ENCODE data around the gene SHISA4. TPM values are rescaled to one million over a fixed set of nuclear protein-coding genes. Genes with fewer than 3 reads are reported as not detected.

SHISA4 gene
- total RNA-seq, 3 donors from 2014 or later (not counting 1 experiment from before 2014, with no cell fraction given) = 0.54 to 2.0 TPM; not detected in 1

DNA sequence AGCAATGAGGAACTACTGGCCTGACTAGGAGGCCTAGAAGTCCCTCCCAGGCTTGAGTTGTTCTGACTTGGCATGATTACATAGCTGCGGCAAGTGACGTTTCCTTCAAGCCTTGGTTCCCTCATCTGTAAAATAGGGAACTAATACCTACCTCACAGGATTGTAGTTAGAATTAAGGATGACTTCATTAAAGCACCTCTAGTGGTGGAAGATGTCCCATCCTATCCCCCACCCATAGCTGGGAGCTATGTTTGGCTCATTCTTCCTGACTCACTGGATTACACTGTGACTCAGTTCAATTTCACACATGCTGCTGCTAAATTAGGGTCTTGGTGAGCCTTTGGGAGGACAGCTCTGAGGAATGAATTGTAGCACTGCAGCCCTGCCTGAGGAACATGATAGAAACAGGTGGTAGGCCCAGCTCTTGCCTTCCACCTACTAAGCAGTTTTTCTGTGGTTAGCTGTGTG lies 6.0 kb upstream of the SHISA4 start:
- peaks cover 0 to 4% of the 10 kb centered on the region in 2 donors for H3K4me1 Mint-ChIP-seq
- H3K27ac Mint-ChIP-seq = no peak overlapping the region
- TF ChIP-seq, protein P1, sequence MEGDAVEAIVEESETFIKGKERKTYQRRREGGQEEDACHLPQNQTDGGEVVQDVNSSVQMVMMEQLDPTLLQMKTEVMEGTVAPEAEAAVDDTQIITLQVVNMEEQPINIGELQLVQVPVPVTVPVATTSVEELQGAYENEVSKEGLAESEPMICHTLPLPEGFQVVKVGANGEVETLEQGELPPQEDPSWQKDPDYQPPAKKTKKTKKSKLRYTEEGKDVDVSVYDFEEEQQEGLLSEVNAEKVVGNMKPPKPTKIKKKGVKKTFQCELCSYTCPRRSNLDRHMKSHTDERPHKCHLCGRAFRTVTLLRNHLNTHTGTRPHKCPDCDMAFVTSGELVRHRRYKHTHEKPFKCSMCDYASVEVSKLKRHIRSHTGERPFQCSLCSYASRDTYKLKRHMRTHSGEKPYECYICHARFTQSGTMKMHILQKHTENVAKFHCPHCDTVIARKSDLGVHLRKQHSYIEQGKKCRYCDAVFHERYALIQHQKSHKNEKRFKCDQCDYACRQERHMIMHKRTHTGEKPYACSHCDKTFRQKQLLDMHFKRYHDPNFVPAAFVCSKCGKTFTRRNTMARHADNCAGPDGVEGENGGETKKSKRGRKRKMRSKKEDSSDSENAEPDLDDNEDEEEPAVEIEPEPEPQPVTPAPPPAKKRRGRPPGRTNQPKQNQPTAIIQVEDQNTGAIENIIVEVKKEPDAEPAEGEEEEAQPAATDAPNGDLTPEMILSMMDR (IDR thresholded peaks at IDR 0.05) = no peak
- peaks cover 6% of the 10 kb centered on the region for H3K27me3 ChIP-seq (ENCODE audit: control insufficient read depth, insufficient read depth, low read length)
- DNase-seq = peak in 1 of 2 donors; percentile 22
- no CpG with 5 or more reads among the region's 2 CpGs for WGBS (ENCODE audit: insufficient coverage)
- H3K9me3 Mint-ChIP-seq = no peaks in the 10 kb centered on the region
- peak in 2 of 3 donors; percentile 34 to 65 for ATAC-seq
- H3K4me3 ChIP-seq (ENCODE audit: low read length) = no peak overlapping the region
- no peak overlapping the region for H3K4me3 Mint-ChIP-seq
- no peak overlapping the region for H3K27ac ChIP-seq (ENCODE audit: low read length)
- H3K9me3 ChIP-seq (ENCODE audit: control insufficient read depth, insufficient read depth, low read length) = no peaks in the 10 kb centered on the region
- H3K27me3 Mint-ChIP-seq (ENCODE audit: low read depth in 2 of 2) = peaks cover 3 to 17% of the 10 kb centered on the region in 2 donors
- peaks cover 12% of the 10 kb centered on the region for H3K4me1 ChIP-seq (ENCODE audit: control insufficient read depth, insufficient read depth, low read length)
- intact Hi-C loops (cut with micrococcal nuclease) = no loop called here
- H3K36me3 ChIP-seq (ENCODE audit: control insufficient read depth, insufficient read depth, low read length) = no peaks in the 10 kb centered on the region
- no peaks in the 10 kb centered on the region for H3K36me3 Mint-ChIP-seq

DNA sequence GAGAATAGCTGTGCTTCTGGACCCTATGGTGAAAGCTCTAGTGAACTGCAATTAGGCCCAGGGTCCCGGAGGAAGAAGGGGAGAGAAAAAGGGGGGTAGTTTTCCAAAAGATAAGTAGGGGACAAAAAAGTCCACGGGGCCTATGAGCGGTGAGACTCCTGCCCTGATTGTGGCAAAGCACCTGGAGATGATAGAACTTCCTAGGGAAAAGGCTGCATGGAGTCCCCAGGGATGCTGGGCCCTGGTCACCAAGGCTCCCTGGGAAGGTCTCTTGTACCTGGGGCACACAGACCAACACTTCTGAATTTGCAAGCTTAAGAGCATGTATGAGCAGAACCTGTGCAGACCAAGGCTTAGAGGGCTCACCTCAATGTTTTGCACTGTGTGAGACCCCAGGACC lies 5.4 kb upstream of the SHISA4 start:
- Histone ChIP-seq H3K36me3 (ENCODE audit: control insufficient read depth, insufficient read depth, low read length) (no peaks in the 10 kb centered on the region), H3K9me3 (ENCODE audit: control insufficient read depth, insufficient read depth, low read length) (no peaks in the 10 kb centered on the region), H3K27me3 (ENCODE audit: control insufficient read depth, insufficient read depth, low read length) (peaks cover 11% of the 10 kb centered on the region), H3K27ac (ENCODE audit: low read length) (no peak overlapping the region), H3K4me3 (ENCODE audit: low read length) (no peak overlapping the region), H3K4me1 (ENCODE audit: control insufficient read depth, insufficient read depth, low read length) (peaks cover 14% of the 10 kb centered on the region)
- Mint-ChIP-seq H3K9me3 (no peaks in the 10 kb centered on the region), H3K4me3 (no peak overlapping the region), H3K27me3 (ENCODE audit: low read depth in 2 of 2) (peaks cover 6 to 22% of the 10 kb centered on the region in 2 donors), H3K4me1 (peaks cover 0 to 4% of the 10 kb centered on the region in 2 donors), H3K27ac (no peak overlapping the region), H3K36me3 (no peaks in the 10 kb centered on the region)
- intact Hi-C loops (cut with micrococcal nuclease) = no loop called here
- TF ChIP-seq, protein P1 (IDR thresholded peaks at IDR 0.05) = no peak
- ATAC-seq (no peak), DNase-seq (no peak)
- 86% methylated on average over 3 of the region's 3 CpGs for WGBS (ENCODE audit: insufficient coverage)

DNA sequence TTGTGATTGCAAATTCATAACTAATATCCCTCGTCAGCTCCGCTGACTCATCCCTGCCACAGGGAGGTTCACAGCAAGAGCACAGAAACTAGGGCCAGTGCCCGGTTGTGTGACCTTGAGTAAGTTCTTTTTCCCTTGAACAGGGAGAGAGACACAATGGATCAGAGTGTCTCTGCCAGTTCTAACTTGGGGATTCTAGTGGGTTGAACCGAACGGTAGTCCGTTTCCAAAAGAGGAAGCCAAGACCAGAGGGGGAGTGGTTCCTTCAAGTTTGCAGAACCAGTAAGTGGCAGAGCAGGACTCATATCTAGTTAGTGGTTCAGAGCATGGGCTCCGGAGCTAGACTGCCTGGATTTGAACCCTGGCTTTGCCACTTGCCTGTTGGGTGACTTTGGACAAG lies 4.9 kb upstream of the SHISA4 start:
- TF ChIP-seq, protein P1 (IDR thresholded peaks at IDR 0.05) = no peak
- WGBS (ENCODE audit: insufficient coverage) = 19% methylated on average over 7 of the region's 7 CpGs
- H3K9me3 ChIP-seq (ENCODE audit: control insufficient read depth, insufficient read depth, low read length) = no peaks in the 10 kb centered on the region
- Mint-ChIP-seq H3K36me3 (no peaks in the 10 kb centered on the region), H3K27me3 (ENCODE audit: low read depth in 2 of 2) (peaks cover 6 to 25% of the 10 kb centered on the region in 2 donors), H3K9me3 (no peaks in the 10 kb centered on the region), H3K4me1 (peaks cover 0 to 4% of the 10 kb centered on the region in 2 donors), H3K27ac (no peak overlapping the region), H3K4me3 (no peak overlapping the region)
- peaks cover 18% of the 10 kb centered on the region for H3K4me1 ChIP-seq (ENCODE audit: control insufficient read depth, insufficient read depth, low read length)
- intact Hi-C loops (cut with micrococcal nuclease) = no loop called here
- H3K27me3 ChIP-seq (ENCODE audit: control insufficient read depth, insufficient read depth, low read length) = peaks cover 14% of the 10 kb centered on the region
- no peaks in the 10 kb centered on the region for H3K36me3 ChIP-seq (ENCODE audit: control insufficient read depth, insufficient read depth, low read length)
- H3K4me3 ChIP-seq (ENCODE audit: low read length) = no peak overlapping the region
- ATAC-seq = no peak
- H3K27ac ChIP-seq (ENCODE audit: low read length) = no peak overlapping the region
- DNase-seq = no peak

DNA sequence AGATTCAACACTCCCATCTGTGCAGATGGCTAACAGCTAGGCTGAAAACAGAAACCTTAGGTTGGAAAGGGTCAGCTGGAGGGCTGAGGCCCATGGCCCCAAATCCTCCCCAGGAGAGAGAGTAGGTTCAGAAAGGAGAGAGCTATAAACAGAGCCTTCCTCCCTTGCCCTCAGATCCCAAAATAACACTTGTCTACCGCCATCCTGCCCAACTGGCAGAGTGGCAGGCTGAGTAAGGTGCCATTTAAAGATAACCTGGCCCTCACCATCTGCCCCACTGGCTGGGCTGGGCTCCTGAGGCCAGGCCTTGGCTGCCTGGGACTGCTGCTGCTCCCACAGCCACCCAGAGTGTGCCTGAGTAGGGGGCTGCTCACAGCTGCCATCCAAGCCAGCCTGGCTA lies 4.3 kb upstream of the SHISA4 start:
- no peak for DNase-seq
- Histone ChIP-seq H3K9me3 (ENCODE audit: control insufficient read depth, insufficient read depth, low read length) (no peaks in the 10 kb centered on the region), H3K27me3 (ENCODE audit: control insufficient read depth, insufficient read depth, low read length) (peaks cover 19% of the 10 kb centered on the region), H3K4me3 (ENCODE audit: low read length) (no peak overlapping the region), H3K4me1 (ENCODE audit: control insufficient read depth, insufficient read depth, low read length) (peaks cover 24% of the 10 kb centered on the region), H3K36me3 (ENCODE audit: control insufficient read depth, insufficient read depth, low read length) (no peaks in the 10 kb centered on the region), H3K27ac (ENCODE audit: low read length) (no peak overlapping the region)
- intact Hi-C loops (cut with micrococcal nuclease) = no loop called here
- Mint-ChIP-seq H3K27me3 (ENCODE audit: low read depth in 2 of 2) (peaks cover 6 to 25% of the 10 kb centered on the region in 2 donors), H3K27ac (no peak overlapping the region), H3K4me3 (no peak overlapping the region), H3K36me3 (no peaks in the 10 kb centered on the region), H3K4me1 (peaks cover 0 to 6% of the 10 kb centered on the region in 2 donors), H3K9me3 (no peaks in the 10 kb centered on the region)
- ATAC-seq = no peak
- TF ChIP-seq, protein P1 (IDR thresholded peaks at IDR 0.05) = no peak
- WGBS (ENCODE audit: insufficient coverage) = 15% methylated on average over 1 of the region's 1 CpG

Measured in natural killer cell (primary cell).